ENCODE results near the gene PEX11G.

PEX11G gene

GRCh38 chr19:7492558-7492957 is 3.7 kb upstream of the PEX11G start:
- DNase-seq: no peak

GRCh38 chr19:7492142-7492541 is 3.3 kb upstream of the PEX11G start:
- peak; percentile 48 for DNase-seq

- DNase-seq: no peak
Observed at GRCh38 chr19:7489609-7490044, 792 bp upstream of the PEX11G start.

- no peak for DNase-seq
Observed at GRCh38 chr19:7486923-7487322, 1.9 kb downstream of the PEX11G start.

- no peak for DNase-seq
Observed at GRCh38 chr19:7483720-7484201, 5.1 kb downstream of the PEX11G start.

- DNase-seq: no peak
Observed at GRCh38 chr19:7482584-7483439, 6.0 kb downstream of the PEX11G start.

GRCh38 chr19:7480970-7481255 is 7.9 kb downstream of the PEX11G start:
- DNase-seq: no peak

- DNase-seq: no peak
Observed at GRCh38 chr19:7480222-7480969, 8.4 kb downstream of the PEX11G start.

GRCh38 chr19:7478843-7479227 is 10.0 kb downstream of the PEX11G start:
- DNase-seq: no peak

GRCh38 chr19:7478173-7478842 is 10.5 kb downstream of the PEX11G start:
- DNase-seq: no peak

- DNase-seq: no peak
Observed at GRCh38 chr19:7477758-7478157, 11.1 kb downstream of the PEX11G start.

- no peak for DNase-seq
Observed at GRCh38 chr19:7476777-7477494, 11.9 kb downstream of the PEX11G start.

GRCh38 chr19:7476241-7476640 is 12.6 kb downstream of the PEX11G start:
- no peak for DNase-seq

GRCh38 chr19:7475665-7476064 is 13.2 kb downstream of the PEX11G start:
- DNase-seq: no peak

- no peak for DNase-seq
Observed at GRCh38 chr19:7471696-7472615, 16.9 kb downstream of the PEX11G start.

GRCh38 chr19:7470540-7471305 is 18.1 kb downstream of the PEX11G start:
- no peak for DNase-seq

GRCh38 chr19:7469669-7470285 is 19.1 kb downstream of the PEX11G start:
- no peak for DNase-seq

- no peak for DNase-seq
Observed at GRCh38 chr19:7468840-7469239, 20.0 kb downstream of the PEX11G start.

- no peak for DNase-seq
Observed at GRCh38 chr19:7467009-7467989, 21.5 kb downstream of the PEX11G start.
